Heart left ventricle (tissue), 16 donors: ENCODE data around the gene LCMT2. TPM values are rescaled to one million over a fixed set of nuclear protein-coding genes. Genes with fewer than 3 reads are reported as not detected.
A peak's percentile ranks its signal among the peaks of the same experiment; 100 is the strongest.

Experiments
- ATAC-seq, 4 donors: fragments of 200-7000 bp; cut with Tn5 transposase; one replicate each; pipeline ENCODE4 v1.9.1; 2020 to 2022; ENCODE audit warnings: moderate library complexity in 4 of 4, mild to moderate bottlenecking in 3 of 4, moderate number of reproducible peaks in 1 of 4
- DNase-seq, 5 donors: peaks; one replicate each; pipeline ENCODE4 v3.0.0-alpha.2; 2020
- H3K27ac ChIP-seq, 12 donors: fragments of 200-600 bp; sonication (generic) in 4 of 12; one replicate each; pipeline versions ENCODE4 v1.5.0 to v1.8.0; 2016 to 2022; ENCODE audit warnings: mild to moderate bottlenecking in 2 of 12
- H3K27me3 ChIP-seq, 9 donors: fragments of 200-600 bp; sonication (generic) in 2 of 9; one replicate each; pipeline versions ENCODE4 v1.5.1 to v1.8.0; 2016 to 2022; ENCODE audit warnings: mild to moderate bottlenecking in 3 of 9
- H3K36me3 ChIP-seq, 9 donors: fragments of 200-600 bp; sonication (generic) in 2 of 9; one replicate each; pipeline versions ENCODE4 v1.5.0 to v1.8.0; 2018 to 2022; ENCODE audit warnings: mild to moderate bottlenecking in 2 of 9
- H3K4me1 ChIP-seq, 12 donors: fragments of 200-600 bp; sonication (generic) in 4 of 12; one replicate each; pipeline versions ENCODE4 v1.5.0 to v1.8.0; 2016 to 2022; ENCODE audit warnings: mild to moderate bottlenecking in 3 of 12
- H3K4me3 ChIP-seq, 12 donors: fragments of 200-600 bp; sonication (generic) in 4 of 12; one replicate each; pipeline versions ENCODE4 v1.5.0 to v1.8.0; 2017 to 2022; ENCODE audit warnings: mild to moderate bottlenecking in 9 of 12, moderate library complexity in 4 of 12
- H3K9me3 ChIP-seq, 12 donors: fragments of 200-600 bp; sonication (generic) in 4 of 12; one replicate each; pipeline versions ENCODE4 v1.5.0 to v1.8.0; 2016 to 2022; ENCODE audit warnings: mild to moderate bottlenecking in 1 of 12
- POLR2A ChIP-seq, 2 donors: fragments of 450-650 bp; IDR thresholded peaks; one replicate each; pipeline ENCODE4 v1.6.1; 2017; ENCODE audit warnings: antibody characterized with exemption in 2 of 2, mild to moderate bottlenecking in 2 of 2, moderate library complexity in 2 of 2
- WGBS, 4 donors: extraction: QIAGEN DNeasy Blood & Tissue Kit in 2 of 4; methylation state at CpG; one replicate each; pipeline versions ENCODE4 v1.1.5 to v1.1.7; 2013 to 2018; 5-methylcytosine and 5-hydroxymethylcytosine counted together
- intact Hi-C, 10 donors: fragments of 100-400 bp; cut with DNase I; formaldehyde crosslinking; loops; one replicate each; pipeline versions ENCODE4 v1.11.1 to v1.14.2; 2022
- polyA plus RNA-seq, 2 donors: library from polyadenylated mRNA; stranded (reverse); fragments of 200-250 nt; gene quantifications; one replicate each; pipeline ENCODE4 v1.2.3, GENCODE V29; 2013
- total RNA-seq, 9 donors: library from RNA; depleted of rRNA in 2 of 9; stranded (reverse); fragments of >200 nt in 2 of 9; fragmentation: NEBNext Ultra II Directional in 3 of 9; extraction: Animal tissue kit (Norgen Biotek cat#: 25700) in 3 of 9; gene quantifications; one replicate each; pipeline versions ENCODE4 v1.1.0 to v1.2.4, GENCODE V29; 2016 to 2023
- TF ChIP-seq, protein P1 (sequence below), 12 donors: fragments of 200-600 bp; sonication (generic) in 4 of 12; IDR thresholded peaks; one replicate each; pipeline versions ENCODE4 v1.5.0 to v1.8.0; 2018 to 2022; ENCODE audit warnings: antibody characterized with exemption in 12 of 12, mild to moderate bottlenecking in 5 of 12
- donor health status: ischemic (EF 13 %, LVEDD 7.1; RV severe dilation, severe dysfunction).
- donor health status: healthy with polysubstance abuse.
- donor health status: DM: no; HTN: yes; CAD: no.
- donor health status: DM: no; HTN: no; CAD: no.
- donor health status: ischemic (EF 25% LVEDD 6.9; RV normal size, moderate dysfunction).
- donor health status: ischemic (EF 25% LVEDD 5.7; RV mildly dilated, moderate dysfunction).
- donor health status: healthy.
- donor health status: DM: yes; HTN: yes; CAD: no.
- donor health status: ischemic (EF 35%, LVEDD 5.7; RV mildly dilated, moderate dysfunction).
- donor health status: nonischemic (EF 11% LVEDD 7.7; RV severe dilation, severe dysfunction).
- donor health status: DM: yes; HTN: yes; CAD: no.
- donor health status: PGD.
- donor health status: ischemic (EF 29% LVEDD 5.4; RV normal size, mild dysfunction).
- donor health status: nonischemic (EF 23%, LVEDD 6.1; RV moderate dilation, normal function).

Gene LCMT2
- total and polyA plus RNA-seq, 11 donors, result 1.2 to 9.1 (median 6.2) TPM

DNA sequence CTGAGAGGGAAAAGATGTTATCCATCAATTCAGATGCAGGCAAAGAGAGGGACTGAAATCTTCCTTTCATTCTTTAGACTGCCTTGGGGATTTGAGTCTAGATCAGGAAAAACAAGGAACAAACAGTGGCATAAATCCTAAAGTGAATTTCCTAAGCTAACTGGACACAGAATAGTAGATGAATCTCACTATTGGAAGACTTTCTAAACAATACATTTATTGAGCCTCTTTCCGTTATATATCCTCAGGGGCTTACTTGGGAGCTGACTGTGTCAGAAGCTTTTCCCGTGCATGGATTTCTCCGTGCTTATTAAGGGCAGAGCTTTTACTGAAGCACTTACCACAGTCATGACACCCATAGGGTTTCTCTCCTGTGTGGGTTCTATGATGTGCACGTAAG is 30.4 kb upstream of the LCMT2 start:
- H3K4me3 ChIP-seq, result no peak overlapping the region
- peaks cover 8 to 84% (median 70%) of the 10 kb centered on the region in 9 donors for H3K36me3 ChIP-seq
- intact Hi-C loops, result no loop called here
- peaks cover 0 to 4% (median 0%) of the 10 kb centered on the region in 12 donors for H3K4me1 ChIP-seq
- no peak overlapping the region for H3K27ac ChIP-seq
- no peak for ATAC-seq
- no peaks in the 10 kb centered on the region for H3K27me3 ChIP-seq
- DNase-seq, result no peak
- H3K9me3 ChIP-seq, result peaks cover 0 to 82% (median 45%) of the 10 kb centered on the region in 12 donors
- WGBS, 4 donors, result 84 to 100% (median 92%) methylated on average over 4 of the region's 4 CpGs
- TF ChIP-seq, protein P1, sequence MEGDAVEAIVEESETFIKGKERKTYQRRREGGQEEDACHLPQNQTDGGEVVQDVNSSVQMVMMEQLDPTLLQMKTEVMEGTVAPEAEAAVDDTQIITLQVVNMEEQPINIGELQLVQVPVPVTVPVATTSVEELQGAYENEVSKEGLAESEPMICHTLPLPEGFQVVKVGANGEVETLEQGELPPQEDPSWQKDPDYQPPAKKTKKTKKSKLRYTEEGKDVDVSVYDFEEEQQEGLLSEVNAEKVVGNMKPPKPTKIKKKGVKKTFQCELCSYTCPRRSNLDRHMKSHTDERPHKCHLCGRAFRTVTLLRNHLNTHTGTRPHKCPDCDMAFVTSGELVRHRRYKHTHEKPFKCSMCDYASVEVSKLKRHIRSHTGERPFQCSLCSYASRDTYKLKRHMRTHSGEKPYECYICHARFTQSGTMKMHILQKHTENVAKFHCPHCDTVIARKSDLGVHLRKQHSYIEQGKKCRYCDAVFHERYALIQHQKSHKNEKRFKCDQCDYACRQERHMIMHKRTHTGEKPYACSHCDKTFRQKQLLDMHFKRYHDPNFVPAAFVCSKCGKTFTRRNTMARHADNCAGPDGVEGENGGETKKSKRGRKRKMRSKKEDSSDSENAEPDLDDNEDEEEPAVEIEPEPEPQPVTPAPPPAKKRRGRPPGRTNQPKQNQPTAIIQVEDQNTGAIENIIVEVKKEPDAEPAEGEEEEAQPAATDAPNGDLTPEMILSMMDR (IDR thresholded peaks at IDR 0.05), result no peak
- no peak for TF ChIP-seq POLR2A (IDR thresholded peaks at IDR 0.05)

DNA sequence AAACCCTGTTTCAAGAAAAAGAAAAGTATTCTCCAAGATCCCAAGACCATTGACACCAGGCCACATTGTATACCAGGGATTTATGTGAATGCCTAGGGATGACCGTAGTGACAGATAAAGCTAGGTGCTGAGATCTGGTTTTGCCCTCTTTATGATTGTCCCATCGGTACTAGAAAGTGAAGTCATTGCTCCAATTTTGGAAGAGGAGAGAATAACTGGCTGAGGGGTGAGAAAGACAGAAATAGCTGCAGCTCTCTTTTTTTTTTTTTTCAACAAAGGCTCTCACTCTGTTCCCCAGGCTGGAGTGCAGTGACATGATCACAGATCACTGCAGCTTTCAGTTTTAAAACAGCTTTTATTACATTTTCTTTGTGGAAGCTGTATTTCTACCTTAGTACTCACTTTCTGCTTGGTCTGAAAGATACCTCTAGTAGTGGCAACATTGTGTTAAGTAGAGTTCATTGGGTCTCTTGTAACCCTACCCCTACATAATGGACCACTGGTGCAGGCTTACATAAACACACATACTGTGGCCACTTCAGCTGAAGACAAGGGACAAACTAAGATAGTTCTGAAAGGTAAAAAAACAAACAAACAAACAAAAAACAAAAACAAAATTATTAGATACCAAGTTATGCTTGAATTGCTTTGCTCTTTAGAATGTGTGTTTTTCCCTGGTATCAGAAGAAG is 22.5 kb upstream of the LCMT2 start:
- TF ChIP-seq, protein P1 (IDR thresholded peaks at IDR 0.05), result no peak
- TF ChIP-seq POLR2A (IDR thresholded peaks at IDR 0.05), result no peak
- peaks cover 0 to 48% (median 42%) of the 10 kb centered on the region in 9 donors for H3K36me3 ChIP-seq
- peak; percentile 76 to 93 (median 86) for ATAC-seq
- H3K27me3 ChIP-seq, result no peaks in the 10 kb centered on the region
- H3K9me3 ChIP-seq, result peaks cover 0 to 6% (median 0%) of the 10 kb centered on the region in 12 donors
- peaks cover 0 to 23% (median 7%) of the 10 kb centered on the region in 12 donors for H3K4me1 ChIP-seq
- DNase-seq, result no peak
- 41 to 53% (median 46%) methylated on average over 2 of the region's 2 CpGs for WGBS, 4 donors
- H3K4me3 ChIP-seq, result no peak overlapping the region
- peak overlapping the region in 10 of 12 donors; percentile 12 to 73 (median 63) for H3K27ac ChIP-seq
- intact Hi-C loops, result no loop called here

DNA sequence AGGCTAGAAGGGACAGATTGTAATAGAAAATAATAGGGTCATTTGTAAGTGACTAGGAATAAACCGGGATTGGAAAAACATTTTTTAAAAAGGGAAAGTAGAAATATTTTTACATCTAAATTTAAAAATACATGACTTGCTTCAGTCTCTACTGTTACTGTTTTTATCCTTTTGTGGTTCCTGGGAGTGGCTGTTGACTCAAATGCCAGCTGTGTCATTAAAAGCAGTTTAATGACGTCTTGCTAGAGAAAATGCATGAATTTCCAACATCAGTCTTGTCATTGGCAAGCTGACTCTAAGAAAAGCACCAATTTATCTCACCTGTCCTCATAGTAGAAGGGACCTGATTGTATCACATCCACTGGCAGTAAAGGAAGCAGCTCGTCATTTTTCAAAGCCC is 16.7 kb upstream of the LCMT2 start:
- no peak for ATAC-seq
- H3K27me3 ChIP-seq, result no peaks in the 10 kb centered on the region
- no peak overlapping the region for H3K4me3 ChIP-seq
- 79 to 91% (median 86%) methylated on average over 3 of the region's 3 CpGs for WGBS, 4 donors
- TF ChIP-seq POLR2A (IDR thresholded peaks at IDR 0.05), result no peak
- TF ChIP-seq, protein P1 (IDR thresholded peaks at IDR 0.05), result no peak
- peaks cover 0 to 100% (median 68%) of the 10 kb centered on the region in 9 donors for H3K36me3 ChIP-seq
- no peak for DNase-seq
- intact Hi-C loops, result no loop called here
- no peaks in the 10 kb centered on the region for H3K4me1 ChIP-seq
- no peak overlapping the region for H3K27ac ChIP-seq
- no peaks in the 10 kb centered on the region for H3K9me3 ChIP-seq

DNA sequence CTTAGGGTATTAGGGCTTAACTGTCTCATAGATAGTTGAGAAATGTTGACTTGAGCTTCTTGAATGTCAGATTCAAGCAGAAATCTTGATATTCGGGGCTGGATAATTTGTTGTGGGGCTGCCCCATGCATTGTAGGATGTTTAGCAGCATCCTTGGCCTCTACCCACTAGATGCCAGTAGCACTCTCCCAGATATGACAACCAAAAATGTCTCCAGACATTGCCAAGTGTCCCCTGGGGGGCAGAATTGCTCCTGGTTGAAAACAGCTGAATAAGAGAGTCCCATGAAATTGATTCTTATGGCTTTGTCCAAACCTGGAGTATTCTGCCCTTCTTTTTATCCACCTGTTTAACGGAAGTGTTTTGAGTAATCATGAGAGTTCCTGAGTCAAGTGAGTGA is 15.9 kb upstream of the LCMT2 start:
- intact Hi-C loops, result no loop called here
- H3K27ac ChIP-seq, result no peak overlapping the region
- no peaks in the 10 kb centered on the region for H3K4me1 ChIP-seq
- H3K36me3 ChIP-seq, result peaks cover 0 to 100% (median 62%) of the 10 kb centered on the region in 9 donors
- ATAC-seq (no peak), DNase-seq (no peak)
- H3K9me3 ChIP-seq, result no peaks in the 10 kb centered on the region
- TF ChIP-seq POLR2A (IDR thresholded peaks at IDR 0.05), result no peak
- TF ChIP-seq, protein P1 (IDR thresholded peaks at IDR 0.05), result no peak
- H3K27me3 ChIP-seq, result no peaks in the 10 kb centered on the region
- WGBS, 4 donors, result 89 to 95% (median 93%) methylated on average over 2 of the region's 2 CpGs
- H3K4me3 ChIP-seq, result no peak overlapping the region
